Measurements from ENCODE around the gene KLRC4.

DNA sequence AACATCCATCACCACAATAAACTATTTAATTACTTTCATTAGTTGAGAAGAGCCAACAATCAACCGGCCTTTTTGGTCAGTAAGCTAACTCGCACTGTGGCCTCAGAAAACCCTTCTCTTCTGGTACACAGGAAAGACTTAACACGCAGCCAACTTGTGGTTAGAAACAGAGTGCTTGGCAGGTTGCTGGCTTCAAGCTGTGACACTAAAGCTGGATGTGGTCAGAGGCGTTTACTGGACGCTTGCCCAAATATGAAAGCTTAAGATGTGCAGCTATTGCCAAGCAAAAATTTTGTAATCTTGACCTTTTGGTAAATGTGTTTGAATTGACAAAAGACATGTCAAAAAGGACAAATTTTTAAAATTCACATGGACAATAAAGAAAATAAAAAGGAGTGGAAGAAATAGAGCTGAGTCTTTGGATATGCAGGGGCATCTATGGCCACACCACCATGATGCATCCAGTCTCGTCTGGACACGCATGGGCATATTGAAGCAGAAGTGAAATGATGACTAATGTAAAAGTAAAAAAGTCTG lies 17.1 kb downstream of the KLRC4 start:
- TF ChIP-seq CTCF (IDR thresholded peaks at IDR 0.05) = no peak
- TF ChIP-seq RFX5 (IDR thresholded peaks at IDR 0.05; ENCODE audit: low read length) = no peak
- TF ChIP-seq GABPA (IDR thresholded peaks at IDR 0.05; ENCODE audit: low read depth) = no peak
- TF ChIP-seq EP300 (IDR thresholded peaks at IDR 0.05; ENCODE audit: borderline replicate concordance in 1 of 2, low read depth in 1 of 2, low read length in 1 of 2) = no peak
- no peak for TF ChIP-seq RCOR1 (IDR thresholded peaks at IDR 0.05; ENCODE audit: low read length)
- TF ChIP-seq PBX3 (IDR thresholded peaks at IDR 0.05) = no peak
- TF ChIP-seq NRF1 (IDR thresholded peaks at IDR 0.05; ENCODE audit: low read depth, low read length) = no peak
- TF ChIP-seq RXRA (IDR thresholded peaks at IDR 0.05; ENCODE audit: borderline replicate concordance, low read depth) = no peak
- TF ChIP-seq TAF1 (IDR thresholded peaks at IDR 0.05; ENCODE audit: borderline replicate concordance, low read depth, low read length) = no peak
- TF ChIP-seq MAX (IDR thresholded peaks at IDR 0.05; ENCODE audit: low read depth) = no peak
